Measurements from ENCODE around the gene AFF1.
"Not testable (repeated sequence)": the region's sequence is repeated elsewhere in the genome, so short reads cannot be mapped to it uniquely, and the experiment has no call there.

Gene AFF1

GRCh38 chr4:87058356-87059073 lies 123.7 kb downstream of the AFF1 start:
- DNase-seq, result no peak

GRCh38 chr4:87060957-87061356 lies 126.1 kb downstream of the AFF1 start:
- no peak for DNase-seq

- no peak for DNase-seq
Observed at GRCh38 chr4:87065021-87065420, 130.2 kb downstream of the AFF1 start.

- DNase-seq, result no peak
Observed at GRCh38 chr4:87066403-87067123, 131.8 kb downstream of the AFF1 start.

- no peak for DNase-seq
Observed at GRCh38 chr4:87067124-87067885, 132.5 kb downstream of the AFF1 start.

GRCh38 chr4:87068583-87069021 lies 133.8 kb downstream of the AFF1 start:
- DNase-seq, result no peak

GRCh38 chr4:87069037-87069742 lies 134.4 kb downstream of the AFF1 start:
- no peak for DNase-seq

GRCh38 chr4:87071401-87071800 lies 136.6 kb downstream of the AFF1 start:
- no peak for DNase-seq

- DNase-seq, result not testable (repeated sequence)
Observed at GRCh38 chr4:87072545-87072944, 137.7 kb downstream of the AFF1 start.

- DNase-seq, result peak; percentile 42 to 57
Observed at GRCh38 chr4:87073199-87074120, 138.6 kb downstream of the AFF1 start.

- no peak for DNase-seq
Observed at GRCh38 chr4:87074121-87074488, 139.3 kb downstream of the AFF1 start.

GRCh38 chr4:87075876-87076275 lies 141.1 kb downstream of the AFF1 start:
- no peak for DNase-seq

GRCh38 chr4:87076690-87077358 lies 142.0 kb downstream of the AFF1 start:
- DNase-seq, result no peak

- no peak for DNase-seq
Observed at GRCh38 chr4:87077914-87078585, 143.2 kb downstream of the AFF1 start.

GRCh38 chr4:87078987-87079486 lies 144.2 kb downstream of the AFF1 start:
- no peak for DNase-seq

GRCh38 chr4:87079967-87080366 lies 145.2 kb downstream of the AFF1 start:
- no peak for DNase-seq

- no peak for DNase-seq
Observed at GRCh38 chr4:87080462-87080861, 145.7 kb downstream of the AFF1 start.

GRCh38 chr4:87081826-87082225 lies 147.0 kb downstream of the AFF1 start:
- DNase-seq, result no peak

- not testable (repeated sequence) for DNase-seq
Observed at GRCh38 chr4:87085732-87086131, 150.9 kb downstream of the AFF1 start.

GRCh38 chr4:87086143-87086805 lies 151.5 kb downstream of the AFF1 start:
- DNase-seq, result no peak

All from CD4-positive, alpha-beta T cell treated with Interleukin-1 beta for 1 hour (primary cell).